Activated naive CD4-positive, alpha-beta T cell treated with anti-CD3 and anti-CD28 coated beads, Interleukin-2, amount 10 ng/mL, durations not matched to agents 7 days and 5 days (primary cell): ENCODE measurements around the gene SCAMP4.
"Not testable (repeated sequence)": the region's sequence is repeated elsewhere in the genome, so short reads cannot be mapped to it uniquely, and the experiment has no call there.

Experiments used
- CTCF ChIA-PET: fragments of 350-600 bp; sonication (Branson Sonifier 250); formaldehyde crosslinking; loops from one replicate; lab custom pipeline; 2021; ENCODE audit warnings: antibody characterized with exemption; lab: Charles Lee
- DNase-seq: peaks from one replicate; pipeline ENCODE4 v3.0.0-alpha.2; 2020
- H3K27ac Mint-ChIP-seq: one replicate; pipeline ENCODE4 v1.8.0; 2021; ENCODE audit warnings: mild to moderate bottlenecking, moderate library complexity, mixed read lengths
- H3K27me3 Mint-ChIP-seq: one replicate; pipeline ENCODE4 v1.8.0; 2021; ENCODE audit warnings: mild to moderate bottlenecking, mixed read lengths
- H3K36me3 Mint-ChIP-seq: one replicate; pipeline ENCODE4 v1.8.0; 2021; ENCODE audit warnings: mixed read lengths
- H3K4me1 Mint-ChIP-seq: one replicate; pipeline ENCODE4 v1.8.0; 2021; ENCODE audit warnings: mixed read lengths
- H3K4me3 Mint-ChIP-seq: one replicate; pipeline ENCODE4 v1.8.0; 2021; ENCODE audit warnings: mild to moderate bottlenecking, moderate library complexity, mixed read lengths
- H3K9me3 Mint-ChIP-seq: one replicate; pipeline ENCODE4 v1.8.0; 2021; ENCODE audit warnings: mixed read lengths

SCAMP4 gene

GRCh38 chr19:1873524-1874473, 31.4 kb upstream of the SCAMP4 start:
- no peak for DNase-seq

GRCh38 chr19:1874554-1875185, 30.5 kb upstream of the SCAMP4 start:
- Mint-ChIP-seq H3K9me3 (no peaks in the 10 kb centered on the region), H3K27me3 (peaks cover 4% of the 10 kb centered on the region), H3K27ac (peak overlapping the region; percentile 98), H3K4me1 (peaks cover 36% of the 10 kb centered on the region), H3K4me3 (peak overlapping the region; percentile 100), H3K36me3 (peaks cover 35% of the 10 kb centered on the region)
- DNase-seq: no peak
- CTCF ChIA-PET: interaction anchor here (0.9 to 2.6 kb wide), 4 partner anchors 9 to 23 kb away, joined by 3 to 15 read pairs (median 4); no protein-coding TSS in a partner anchor

More at GRCh38 chr19:1873524-1874473, 31.4 kb upstream of the SCAMP4 start:
- peaks cover 4% of the 10 kb centered on the region for H3K27me3 Mint-ChIP-seq
- H3K27ac Mint-ChIP-seq: peak overlapping the region; percentile 98
- H3K4me1 Mint-ChIP-seq: peaks cover 44% of the 10 kb centered on the region
- H3K36me3 Mint-ChIP-seq: peaks cover 36% of the 10 kb centered on the region
- no peaks in the 10 kb centered on the region for H3K9me3 Mint-ChIP-seq
- H3K4me3 Mint-ChIP-seq: peak overlapping the region; percentile 100
- CTCF ChIA-PET: interaction anchor here (1.3 to 2.6 kb wide), 2 partner anchors 8 to 9 kb away, joined by 3 to 15 read pairs; no protein-coding TSS in a partner anchor

- Mint-ChIP-seq H3K4me3 (peak overlapping the region; percentile 100), H3K36me3 (peaks cover 37% of the 10 kb centered on the region), H3K27ac (peak overlapping the region; percentile 98), H3K4me1 (peaks cover 35% of the 10 kb centered on the region)
- H3K9me3 Mint-ChIP-seq, DNase-seq, H3K27me3 Mint-ChIP-seq: not testable (repeated sequence)
- CTCF ChIA-PET: interaction anchor here (0.9 to 2.6 kb wide), 4 partner anchors 9 to 22 kb away, joined by 3 to 15 read pairs (median 4); no protein-coding TSS in a partner anchor
These were observed 29.9 kb upstream of the SCAMP4 start for GRCh38 chr19:1875265-1875645.

GRCh38 chr19:1875646-1876495, 29.3 kb upstream of the SCAMP4 start:
- peak; percentile 92 for DNase-seq
- peaks cover 35% of the 10 kb centered on the region for H3K4me1 Mint-ChIP-seq
- peak overlapping the region; percentile 98 for H3K27ac Mint-ChIP-seq
- H3K4me3 Mint-ChIP-seq: peak overlapping the region; percentile 100
- CTCF ChIA-PET: interaction anchor here (0.9 to 2.6 kb wide), 6 partner anchors 9 to 22 kb away, joined by 3 to 15 read pairs (median 4); no protein-coding TSS in a partner anchor
- H3K36me3 Mint-ChIP-seq: peaks cover 33% of the 10 kb centered on the region
- H3K27me3 Mint-ChIP-seq: peaks cover 4% of the 10 kb centered on the region
- no peaks in the 10 kb centered on the region for H3K9me3 Mint-ChIP-seq

- not testable (repeated sequence) for H3K27me3 Mint-ChIP-seq, H3K9me3 Mint-ChIP-seq, DNase-seq
- Mint-ChIP-seq H3K4me3 (peak overlapping the region; percentile 100), H3K36me3 (peaks cover 35% of the 10 kb centered on the region), H3K27ac (peak overlapping the region; percentile 98), H3K4me1 (peaks cover 36% of the 10 kb centered on the region)
- CTCF ChIA-PET: interaction anchor here (0.9 to 2.6 kb wide), 4 partner anchors 8 to 21 kb away, joined by 3 to 15 read pairs (median 4); no protein-coding TSS in a partner anchor
These were observed 28.5 kb upstream of the SCAMP4 start for GRCh38 chr19:1876496-1877279.

- H3K9me3 Mint-ChIP-seq, H3K27ac Mint-ChIP-seq, H3K27me3 Mint-ChIP-seq, H3K4me3 Mint-ChIP-seq, DNase-seq: not testable (repeated sequence)
- CTCF ChIA-PET: interaction anchor here (1.0 kb wide), 1 partner anchor 21 kb away, joined by 3 read pairs; no protein-coding TSS in a partner anchor
- H3K4me1 Mint-ChIP-seq: peaks cover 41% of the 10 kb centered on the region
- H3K36me3 Mint-ChIP-seq: peaks cover 39% of the 10 kb centered on the region
These were observed 27.9 kb upstream of the SCAMP4 start for GRCh38 chr19:1877280-1877660.

- H3K27ac Mint-ChIP-seq, H3K27me3 Mint-ChIP-seq, H3K9me3 Mint-ChIP-seq, H3K4me3 Mint-ChIP-seq, DNase-seq, CTCF ChIA-PET: not testable (repeated sequence)
- Mint-ChIP-seq H3K4me1 (peaks cover 51% of the 10 kb centered on the region), H3K36me3 (peaks cover 45% of the 10 kb centered on the region)
These were observed 26.6 kb upstream of the SCAMP4 start for GRCh38 chr19:1878583-1878982.

GRCh38 chr19:1879982-1880381, 25.2 kb upstream of the SCAMP4 start:
- Mint-ChIP-seq H3K36me3 (peaks cover 47% of the 10 kb centered on the region), H3K4me1 (peaks cover 42% of the 10 kb centered on the region), H3K4me3 (peak overlapping the region; percentile 18)
- DNase-seq, H3K9me3 Mint-ChIP-seq, H3K27me3 Mint-ChIP-seq, H3K27ac Mint-ChIP-seq: not testable (repeated sequence)
- CTCF ChIA-PET: interaction anchor here (1.2 kb wide), 1 partner anchor 18 kb away, joined by 3 read pairs; no protein-coding TSS in a partner anchor

GRCh38 chr19:1880611-1881392, 24.4 kb upstream of the SCAMP4 start:
- H3K9me3 Mint-ChIP-seq: no peaks in the 10 kb centered on the region
- peak overlapping the region; percentile 28 for H3K4me3 Mint-ChIP-seq
- H3K27me3 Mint-ChIP-seq: no peaks in the 10 kb centered on the region
- peaks cover 46% of the 10 kb centered on the region for H3K4me1 Mint-ChIP-seq
- CTCF ChIA-PET: interaction anchor here (1.2 kb wide), 1 partner anchor 17 kb away, joined by 3 read pairs; no protein-coding TSS in a partner anchor
- DNase-seq: no peak
- H3K27ac Mint-ChIP-seq: peak overlapping the region; percentile 33
- peaks cover 41% of the 10 kb centered on the region for H3K36me3 Mint-ChIP-seq

- DNase-seq, H3K27me3 Mint-ChIP-seq, H3K9me3 Mint-ChIP-seq, CTCF ChIA-PET: not testable (repeated sequence)
- Mint-ChIP-seq H3K4me3 (peak overlapping the region; percentile 90), H3K4me1 (peaks cover 44% of the 10 kb centered on the region), H3K36me3 (peaks cover 37% of the 10 kb centered on the region), H3K27ac (peak overlapping the region; percentile 90)
These were observed 23.7 kb upstream of the SCAMP4 start for GRCh38 chr19:1881393-1882088.

GRCh38 chr19:1882089-1882785, 23.0 kb upstream of the SCAMP4 start:
- Mint-ChIP-seq H3K4me3 (peak overlapping the region; percentile 90), H3K27me3 (no peaks in the 10 kb centered on the region), H3K27ac (peak overlapping the region; percentile 90), H3K36me3 (peaks cover 37% of the 10 kb centered on the region), H3K4me1 (peaks cover 45% of the 10 kb centered on the region), H3K9me3 (no peaks in the 10 kb centered on the region)
- CTCF ChIA-PET: interaction anchor here (0.6 to 1.6 kb wide), 3 partner anchors 11 to 29 kb away, joined by 3 to 5 read pairs (median 4); no protein-coding TSS in a partner anchor
- peak; percentile 86 for DNase-seq
